ENCODE data around the gene TEN1.
"Not testable (repeated sequence)": the region's sequence is repeated elsewhere in the genome, so short reads cannot be mapped to it uniquely, and the experiment has no call there.

TEN1 gene, protein sequence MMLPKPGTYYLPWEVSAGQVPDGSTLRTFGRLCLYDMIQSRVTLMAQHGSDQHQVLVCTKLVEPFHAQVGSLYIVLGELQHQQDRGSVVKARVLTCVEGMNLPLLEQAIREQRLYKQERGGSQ

DNA sequence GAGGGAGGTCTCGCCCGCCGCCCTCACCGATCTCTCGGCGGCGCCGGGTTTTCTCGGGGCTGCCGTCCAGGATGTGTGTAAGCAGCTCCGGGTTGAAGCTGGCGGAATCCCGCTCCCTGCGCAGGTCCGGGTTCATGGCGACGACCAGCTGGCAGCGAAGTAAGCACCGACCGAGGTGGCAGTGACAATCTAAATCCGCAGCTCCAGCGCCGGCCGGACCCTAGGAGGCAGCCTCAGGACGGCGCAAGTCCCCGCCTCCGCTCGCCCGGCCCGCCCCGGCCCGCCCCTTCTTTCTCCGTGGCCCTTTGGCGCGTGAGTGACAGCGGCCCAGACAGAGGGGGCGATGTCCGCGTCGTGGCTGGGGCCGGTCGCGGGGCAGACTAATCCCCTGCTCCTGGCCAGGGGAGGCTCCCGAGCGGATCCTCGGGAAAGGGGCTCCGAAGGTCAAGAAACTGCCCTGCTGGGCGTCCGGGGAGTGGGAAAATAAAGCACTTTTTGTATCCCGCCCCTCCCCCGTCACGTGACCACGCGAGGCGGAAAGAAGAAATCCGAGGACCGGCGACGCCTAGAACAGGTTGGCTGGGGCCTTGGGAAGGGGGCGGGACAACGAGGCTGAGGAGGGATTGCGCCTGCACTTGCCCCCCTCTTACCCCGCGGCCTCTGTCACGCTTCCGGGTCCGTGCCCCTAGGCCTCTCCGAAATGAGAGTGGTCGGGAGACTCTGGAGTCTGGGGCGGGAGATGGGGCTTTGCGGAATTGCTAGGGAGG, at the start of gene TEN1, which contains the start of gene ACOX1:
Gene TEN1, plus strand, starts transcription at position 303 of the 767 bp plus-strand sequence. CDS start 6,953 bp downstream, outside the sequence.
Gene ACOX1, minus strand, starts transcription at position 229 of the 767 bp plus-strand sequence. Its CDS starts 93 bp downstream, at position 136.
- DNase-seq (ENCODE audit: low spot score): peak; percentile 97

DNA sequence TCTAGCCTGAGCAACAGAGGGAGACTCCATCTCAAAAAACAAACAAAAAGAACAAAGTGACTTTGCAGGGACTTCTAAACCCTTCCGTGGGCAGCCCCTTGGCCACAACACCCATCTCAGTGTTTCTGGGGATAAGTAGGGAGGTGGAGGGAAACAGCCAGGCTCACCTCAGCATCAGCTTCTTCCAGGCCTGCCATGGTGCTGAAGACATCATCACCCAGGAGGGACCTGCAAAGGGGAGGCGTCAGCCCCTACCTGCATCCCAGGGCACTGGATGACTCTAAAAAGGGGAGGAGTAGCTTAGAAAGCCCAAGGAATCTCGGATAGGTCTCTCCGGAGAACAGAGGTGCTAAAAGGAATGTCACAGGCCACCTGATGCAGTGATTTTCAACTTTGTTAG, 48.0 kb upstream of the TEN1 start:
- DNase-seq (ENCODE audit: low spot score): no peak

DNA sequence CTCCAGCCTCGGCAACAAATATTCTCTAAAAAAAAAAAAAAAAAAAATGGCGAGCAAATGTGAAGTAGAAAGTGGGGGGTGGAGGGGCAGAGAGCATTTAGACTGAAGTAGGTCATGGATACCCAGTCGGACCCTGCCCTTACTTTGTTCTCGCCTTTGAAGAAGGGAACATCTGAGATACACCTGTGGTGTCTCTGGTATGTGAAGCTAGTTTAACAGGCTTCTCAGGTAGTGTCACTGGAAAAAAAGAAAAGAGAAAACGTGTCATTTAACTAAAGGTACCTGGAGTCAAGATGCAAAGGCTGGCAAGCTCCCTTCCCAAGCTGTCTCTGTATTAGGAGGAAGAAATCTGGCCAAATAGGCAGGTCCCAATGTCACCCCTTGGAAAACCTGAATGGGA, 46.2 kb upstream of the TEN1 start:
- DNase-seq (ENCODE audit: low spot score): no peak

DNA sequence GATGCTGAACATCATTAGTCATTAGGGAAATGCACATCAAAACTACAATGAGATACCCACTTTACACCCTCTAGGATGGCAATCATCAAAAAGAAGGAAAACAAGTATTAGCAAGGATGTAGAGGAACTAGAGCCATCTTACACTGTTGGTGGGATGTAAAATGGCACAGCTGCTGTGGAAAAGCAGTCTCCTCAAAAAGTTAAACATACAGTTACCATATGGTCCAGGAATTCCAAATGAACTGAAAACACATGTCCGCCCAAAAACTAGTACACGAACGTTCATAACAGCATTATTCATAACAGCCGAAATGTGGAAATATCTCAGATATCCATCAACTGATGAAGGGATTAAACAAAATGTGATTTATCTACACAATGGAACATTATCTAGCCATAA, 45.2 kb upstream of the TEN1 start:
- DNase-seq (ENCODE audit: low spot score): no peak

DNA sequence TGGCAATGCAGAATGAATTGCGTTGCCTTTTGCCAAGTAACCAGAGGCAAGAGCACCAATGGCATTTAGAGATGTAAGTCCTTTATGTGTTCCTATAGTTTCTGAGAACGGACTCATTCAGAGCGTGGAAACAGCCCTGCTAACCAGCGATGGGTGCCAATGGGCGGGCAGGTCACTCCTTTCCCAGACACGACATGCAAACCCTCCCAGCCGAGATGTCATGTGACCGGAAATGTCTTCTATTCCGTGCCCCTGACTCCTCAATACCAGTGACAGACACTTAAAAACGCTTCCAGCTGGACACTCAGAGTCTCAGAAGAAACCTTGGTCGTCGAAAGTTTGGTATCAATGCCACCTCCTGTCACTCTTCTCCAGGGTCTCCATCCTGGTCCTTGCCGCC, 41.4 kb upstream of the TEN1 start:
- DNase-seq (ENCODE audit: low spot score): no peak

DNA sequence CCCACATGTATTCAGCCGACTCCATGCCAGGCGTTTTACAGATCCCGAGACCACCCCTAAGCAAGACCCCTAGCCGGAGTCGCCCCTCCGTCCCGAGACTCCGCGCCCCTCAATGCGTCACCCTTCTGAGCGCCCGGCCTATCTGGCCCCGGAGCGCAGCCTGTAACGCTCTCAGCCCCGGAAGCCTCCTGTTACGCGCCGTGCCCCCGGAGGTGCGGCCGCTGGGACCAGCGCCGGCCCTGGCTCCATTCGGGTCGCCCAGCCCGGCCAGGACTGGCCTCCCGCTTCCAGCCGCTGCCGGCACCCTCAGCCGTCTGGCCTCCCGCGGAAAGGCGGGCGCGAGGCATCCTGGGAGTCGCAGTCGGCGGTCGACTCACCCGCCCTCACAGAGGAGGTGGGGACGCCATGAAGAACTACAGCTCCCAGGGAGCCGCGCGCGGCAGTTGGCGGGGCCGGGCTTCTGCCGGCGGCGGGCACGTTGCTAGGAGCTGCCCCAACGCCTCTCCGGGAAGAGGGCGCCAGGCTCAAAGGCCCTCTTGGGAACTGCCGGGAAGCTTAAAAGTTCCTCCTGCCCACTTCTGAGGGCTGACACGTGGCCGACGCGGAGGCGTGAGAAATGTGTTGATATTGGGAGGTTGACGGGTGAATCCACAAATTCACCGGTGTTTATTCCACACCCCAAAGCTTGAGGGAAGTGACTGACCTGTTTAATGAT, 38.2 kb upstream of the TEN1 start, which contains the start of gene FBF1:
Gene FBF1, minus strand, starts transcription at position 316 of the 715 bp plus-strand sequence. CDS start 2,893 bp downstream, outside the sequence.
- DNase-seq (ENCODE audit: low spot score): peak; percentile 97

DNA sequence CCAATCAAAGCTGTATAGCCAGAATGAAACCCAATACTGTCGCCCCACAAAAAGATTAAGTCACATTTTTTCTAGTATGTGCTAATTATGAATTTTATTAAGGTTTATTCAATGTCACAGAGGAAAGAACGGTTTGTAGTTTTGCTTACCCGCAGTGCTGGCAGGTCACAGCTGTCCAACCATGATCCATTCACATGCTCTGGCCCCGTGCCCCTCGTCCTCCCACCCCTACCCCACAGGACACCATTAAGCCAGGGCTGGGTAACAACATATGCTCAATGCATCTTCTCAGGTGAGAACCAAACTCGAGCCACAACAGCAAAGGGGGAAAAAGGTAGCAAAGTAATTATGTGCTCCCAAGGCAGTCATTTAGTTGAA, 37.6 kb upstream of the TEN1 start:
- DNase-seq (ENCODE audit: low spot score): no peak

DNA sequence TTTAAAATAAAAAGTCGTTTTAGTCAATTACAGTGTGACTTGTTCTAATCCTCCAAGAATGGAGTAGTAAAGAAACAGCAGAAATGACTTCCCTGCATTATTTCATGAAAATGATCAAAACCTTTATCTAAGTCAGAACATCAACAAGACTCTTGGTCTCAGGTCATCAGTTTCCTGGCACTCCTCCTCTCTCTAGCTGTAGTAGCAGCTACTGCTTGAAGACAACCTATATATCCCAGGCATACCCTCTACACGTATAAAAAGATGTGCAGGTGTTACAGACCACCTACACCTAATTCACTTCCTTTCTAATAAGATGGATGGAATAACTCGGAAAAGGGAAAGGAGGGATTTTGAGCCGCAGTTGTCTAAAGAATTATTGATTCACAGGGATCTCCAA, 36.6 kb upstream of the TEN1 start:
- no peak for DNase-seq (ENCODE audit: low spot score)

DNA sequence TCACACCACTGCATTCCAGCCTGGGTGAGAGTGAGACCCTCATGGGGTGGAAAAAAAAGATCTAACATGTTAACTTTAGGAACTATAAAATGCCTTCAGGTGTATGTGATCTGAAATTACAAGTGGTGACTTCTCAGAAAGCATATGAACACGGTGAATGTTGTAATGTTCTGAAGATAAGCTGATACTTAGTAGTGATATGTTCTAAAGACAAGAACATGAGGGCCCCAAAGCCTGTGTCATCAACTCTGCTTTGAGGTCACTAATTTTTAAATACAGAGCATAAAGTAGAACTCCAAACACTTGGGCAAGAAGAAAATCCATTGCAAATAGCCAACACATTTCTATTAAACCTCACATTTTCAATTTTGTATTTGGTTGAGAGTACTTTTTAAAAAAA, 35.5 kb upstream of the TEN1 start:
- DNase-seq (ENCODE audit: low spot score): no peak

DNA sequence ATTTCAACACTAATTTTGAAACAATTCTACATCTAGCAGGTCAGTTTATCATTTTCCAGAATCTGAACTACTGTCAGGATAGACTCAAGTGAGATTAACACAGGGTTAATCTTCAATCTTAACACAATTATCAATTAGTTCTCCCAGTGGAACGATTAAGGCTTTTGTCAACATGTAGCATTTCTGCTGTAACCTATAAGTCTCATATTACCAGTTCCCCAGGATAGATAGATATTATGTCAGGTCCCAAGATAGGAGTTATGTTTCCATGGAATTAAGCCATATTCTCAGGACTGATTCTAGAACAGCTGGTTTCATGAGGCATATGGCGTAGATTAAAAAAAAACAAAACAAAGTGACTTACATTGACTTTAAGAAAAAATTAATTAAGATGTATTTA, 33.8 kb upstream of the TEN1 start:
- DNase-seq (ENCODE audit: low spot score): no peak

DNA sequence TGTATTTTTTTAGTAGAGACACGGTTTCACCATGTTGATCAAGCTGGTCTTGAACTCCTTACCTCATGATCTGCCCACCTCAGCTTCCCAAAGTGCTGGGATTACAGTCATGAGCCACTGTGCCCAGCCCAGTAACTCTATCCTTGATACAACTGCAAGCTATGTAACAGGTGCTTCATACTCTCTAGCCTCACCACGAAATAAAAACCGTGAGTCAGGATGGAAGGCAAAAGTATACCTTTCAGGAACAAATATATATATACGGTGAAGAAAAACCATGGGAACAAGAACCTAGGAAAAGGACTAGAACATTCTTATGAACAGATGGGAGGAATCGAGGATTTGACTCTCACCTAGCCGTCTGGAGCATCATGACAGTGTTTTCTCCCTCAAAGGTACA, 28.6 kb upstream of the TEN1 start:
- DNase-seq (ENCODE audit: low spot score): no peak

DNA sequence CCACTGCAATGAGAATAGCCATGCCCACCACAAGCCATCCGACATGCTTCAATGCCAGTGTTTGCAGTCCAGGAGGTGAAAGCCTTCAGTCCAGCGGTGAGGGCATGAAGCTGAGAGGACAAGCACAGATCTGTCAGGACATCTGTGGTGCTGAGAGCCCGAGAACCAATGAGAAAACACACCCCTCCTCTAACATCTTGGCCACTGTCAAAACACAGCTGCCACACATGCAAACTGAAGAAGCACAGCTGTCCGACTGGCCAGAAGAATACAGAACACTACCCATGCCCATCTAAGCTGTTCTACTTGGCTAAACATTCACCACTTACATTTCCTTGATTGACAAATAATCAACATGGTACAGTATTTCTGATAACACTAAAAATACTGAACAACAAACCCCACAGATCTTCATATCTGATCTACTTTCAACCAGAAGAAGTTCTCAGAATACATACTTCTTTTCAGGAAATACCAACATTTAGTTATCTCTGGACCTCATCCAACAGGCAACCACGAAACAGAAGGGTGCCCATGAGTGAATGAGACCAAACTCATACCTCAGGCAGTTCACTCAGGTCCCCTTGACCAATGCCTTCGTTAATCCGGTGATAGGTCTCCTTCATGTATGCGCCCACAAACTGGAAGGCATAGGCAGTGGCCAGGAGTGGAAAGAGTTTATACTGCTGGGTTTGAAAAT, 28.0 kb upstream of the TEN1 start:
- no peak for DNase-seq (ENCODE audit: low spot score)

DNA sequence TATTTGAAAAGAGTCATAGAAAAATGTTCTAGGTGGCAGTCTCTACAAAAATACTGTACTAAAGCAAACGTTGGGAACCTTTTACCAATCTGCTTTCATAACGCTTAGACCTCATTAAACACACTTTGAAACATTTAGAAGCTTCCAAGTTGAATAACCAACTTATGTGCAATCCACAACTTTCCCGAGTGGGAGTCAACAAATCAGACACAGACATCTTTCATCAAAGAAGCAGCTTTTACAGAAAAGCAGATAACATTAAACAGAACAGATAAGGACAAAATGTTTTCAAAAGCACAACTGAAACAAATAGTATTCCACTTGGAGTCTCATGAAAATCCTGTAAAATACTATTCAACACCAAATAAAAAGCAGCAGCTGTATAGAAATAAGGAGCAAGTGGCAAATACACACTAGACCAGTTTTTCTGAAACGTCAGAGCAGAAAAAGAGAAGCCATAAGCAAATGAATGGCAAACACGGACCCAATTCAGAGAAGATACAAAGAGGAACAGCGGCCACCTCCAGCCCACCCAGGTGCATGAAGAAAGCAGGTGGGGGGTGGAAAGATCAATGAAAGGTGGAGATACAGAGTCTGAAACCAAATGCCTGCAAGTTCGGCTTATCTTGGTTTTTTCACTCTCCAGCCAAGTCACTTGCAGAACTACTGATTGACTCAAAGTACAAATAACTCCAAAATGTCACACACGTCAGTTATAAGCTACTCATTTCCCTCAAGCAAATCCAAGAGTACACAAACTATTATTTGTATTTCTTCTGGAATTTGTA, 19.8 kb upstream of the TEN1 start:
- DNase-seq (ENCODE audit: low spot score): no peak

DNA sequence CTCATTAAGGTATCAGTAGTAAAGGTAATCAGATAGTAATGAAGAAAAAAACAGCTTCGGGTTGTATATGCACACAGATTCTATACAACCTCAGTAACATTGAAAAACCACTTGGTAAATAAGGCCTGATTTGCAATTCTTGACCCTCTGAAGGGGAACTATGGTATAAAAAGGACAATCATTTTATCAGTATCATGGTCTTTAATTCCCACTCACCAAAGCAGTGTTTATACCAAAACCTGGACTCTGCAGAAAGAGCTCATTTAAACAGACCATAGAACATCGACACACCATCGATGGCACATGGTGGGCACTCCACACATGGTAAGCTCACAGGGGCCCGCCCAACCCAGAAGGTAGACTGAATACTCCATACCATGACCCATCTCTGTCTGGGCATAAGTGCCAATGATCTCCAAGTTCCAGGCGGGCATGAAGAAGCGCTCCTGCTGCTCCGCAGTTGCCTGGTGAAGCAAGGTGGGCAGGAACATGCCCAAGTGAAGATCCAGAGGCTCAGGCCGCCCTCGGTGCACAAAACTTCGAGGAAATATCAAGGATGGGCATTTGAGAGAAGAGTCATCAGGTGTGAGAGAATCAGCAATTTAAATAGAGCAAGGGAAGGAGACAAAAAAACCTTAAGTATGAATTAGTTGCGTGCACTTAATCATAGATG, 19.1 kb upstream of the TEN1 start:
- DNase-seq (ENCODE audit: low spot score): no peak

DNA sequence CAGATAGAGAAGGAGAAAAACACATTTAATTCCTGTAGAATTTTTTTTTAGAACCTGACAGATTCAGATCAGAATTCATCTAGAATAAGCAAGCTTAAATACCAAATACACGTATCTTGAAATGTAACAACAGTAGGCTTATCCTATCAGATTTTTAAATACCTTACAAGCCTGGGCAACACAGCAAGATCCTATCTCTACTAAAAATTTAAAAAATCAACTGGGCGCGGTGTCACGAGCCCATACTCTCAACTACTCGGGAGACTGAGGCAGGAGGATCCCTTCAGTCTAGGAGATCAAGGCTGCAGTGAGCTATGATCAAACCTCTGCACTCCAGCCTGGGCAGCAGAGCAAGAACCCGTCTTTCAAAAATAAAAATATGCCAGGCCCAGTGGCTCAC, 13.6 kb upstream of the TEN1 start:
- DNase-seq (ENCODE audit: low spot score): no peak

DNA sequence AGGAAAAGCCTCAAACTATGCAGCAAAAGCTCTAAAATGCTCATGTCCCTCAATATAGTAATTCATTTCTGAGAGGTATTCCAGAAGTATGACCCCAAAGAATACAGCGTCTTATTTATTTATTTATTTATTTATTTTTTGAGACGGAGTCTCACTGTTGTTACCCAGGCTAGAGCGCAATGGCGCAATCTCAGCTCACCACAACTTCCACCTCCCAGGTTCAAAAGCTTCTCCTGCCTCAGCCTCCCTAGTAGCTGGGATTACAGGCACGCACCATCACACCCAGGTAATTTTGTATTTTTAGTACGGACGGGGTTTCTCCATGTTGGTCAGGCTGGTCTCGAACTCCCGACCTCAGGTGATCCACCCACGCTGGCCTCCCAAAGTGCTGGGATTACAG, 10.0 kb upstream of the TEN1 start:
- not testable (repeated sequence) for DNase-seq (ENCODE audit: low spot score)

DNA sequence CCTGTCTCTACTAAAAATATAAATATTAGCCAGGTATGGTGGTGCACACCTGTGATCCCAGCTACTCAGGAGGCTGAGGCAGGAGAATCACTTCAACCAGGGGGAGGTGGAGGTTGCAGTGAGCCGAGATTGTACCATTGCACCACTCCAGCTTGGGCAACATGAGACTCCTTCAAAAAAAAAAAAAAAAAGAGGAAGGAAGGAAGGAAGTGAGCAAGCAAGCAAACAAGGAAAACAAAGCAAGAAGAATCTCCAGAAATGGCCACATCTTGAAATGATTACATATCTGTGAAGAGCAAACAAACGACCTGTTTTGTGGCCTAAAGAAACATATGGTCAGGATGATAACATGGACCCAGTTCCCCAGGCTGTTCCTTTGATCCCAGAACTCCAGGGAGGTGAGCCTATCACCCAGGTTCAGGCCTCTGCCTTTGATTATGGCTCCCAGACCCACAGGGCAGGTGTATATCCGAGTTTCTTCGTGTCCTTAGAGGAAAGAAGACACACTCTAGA, 9.0 kb upstream of the TEN1 start:
- DNase-seq (ENCODE audit: low spot score): no peak

DNA sequence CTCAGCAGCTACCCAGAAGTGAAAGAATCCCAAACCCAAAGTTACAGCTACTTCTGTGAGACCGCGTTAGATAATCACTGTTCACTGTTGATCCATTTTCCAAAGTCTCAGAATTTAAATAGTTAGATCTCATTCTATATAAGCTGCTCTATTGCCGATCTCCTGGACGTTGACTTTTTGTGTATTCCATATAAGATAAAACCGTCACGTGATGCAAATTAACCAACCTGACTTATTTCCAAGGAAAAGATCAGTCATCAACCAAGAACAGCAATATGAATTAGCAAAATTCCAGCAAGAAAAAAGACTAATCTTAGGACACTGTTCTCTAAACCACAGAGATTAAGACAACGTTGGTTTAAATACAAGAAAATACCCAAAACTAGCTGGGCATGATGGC, 8.4 kb upstream of the TEN1 start:
- DNase-seq (ENCODE audit: low spot score): no peak

DNA sequence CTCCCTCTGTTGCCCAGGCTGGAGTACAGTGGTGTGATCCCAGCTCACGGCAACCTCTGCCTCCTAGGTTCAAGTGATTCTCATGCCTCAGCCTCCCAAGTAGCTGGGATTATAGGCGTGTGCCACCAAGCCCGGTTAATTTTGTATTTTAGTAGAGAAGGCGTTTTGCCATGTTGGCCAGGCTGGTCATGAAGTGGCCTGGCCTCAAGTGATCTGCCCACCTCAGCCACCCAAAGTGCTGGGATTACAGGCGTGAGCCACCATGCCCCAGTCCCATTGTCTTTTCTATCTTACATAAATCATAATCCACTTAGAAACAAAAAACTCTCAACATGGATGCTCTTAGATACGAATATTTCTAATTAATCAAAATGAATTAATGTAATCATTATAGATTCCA, 3.9 kb upstream of the TEN1 start:
- not testable (repeated sequence) for DNase-seq (ENCODE audit: low spot score)

DNA sequence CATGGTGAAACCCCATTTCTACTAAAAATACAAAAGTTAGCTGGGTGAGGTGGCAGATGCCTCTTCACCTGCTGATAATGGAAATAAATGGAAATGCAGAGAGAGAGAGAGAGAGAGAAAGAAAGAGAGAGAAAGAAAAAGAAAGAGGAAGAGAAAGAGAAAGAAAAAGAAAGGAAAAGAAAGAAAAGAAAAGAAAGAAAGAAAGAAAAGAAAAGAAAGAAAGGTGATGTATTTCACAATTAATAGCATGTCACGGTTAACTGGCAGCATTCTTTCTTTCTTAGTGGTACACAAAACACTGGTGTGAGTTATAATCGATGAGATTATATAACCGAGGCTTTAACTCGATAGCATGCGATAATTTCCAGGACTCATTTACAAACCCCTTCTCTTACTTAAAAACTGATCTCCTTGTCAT, 3.3 kb upstream of the TEN1 start:
- no peak for DNase-seq (ENCODE audit: low spot score)

Measured in RKO (cell line).